Heart left ventricle (tissue), 13 donors: ENCODE results near the gene TLR1.

ENCODE experiments used
- CTCF ChIP-seq, 12 donors: fragments of 200-600 bp; sonication (generic) in 4 of 12; IDR thresholded peaks; one replicate each; pipeline versions ENCODE4 v1.5.0 to v1.8.0; 2018 to 2022; ENCODE audit warnings: antibody characterized with exemption in 12 of 12, mild to moderate bottlenecking in 5 of 12
- POLR2A ChIP-seq, 2 donors: fragments of 450-650 bp; IDR thresholded peaks; one replicate each; pipeline ENCODE4 v1.6.1; 2017; ENCODE audit warnings: antibody characterized with exemption in 2 of 2, mild to moderate bottlenecking in 2 of 2, moderate library complexity in 2 of 2
- donor health status: ischemic (EF 13 %, LVEDD 7.1; RV severe dilation, severe dysfunction).
- donor health status: DM: no; HTN: yes; CAD: no.
- donor health status: DM: no; HTN: no; CAD: no.
- donor health status: ischemic (EF 25% LVEDD 6.9; RV normal size, moderate dysfunction).
- donor health status: ischemic (EF 25% LVEDD 5.7; RV mildly dilated, moderate dysfunction).
- donor health status: ischemic (EF 35%, LVEDD 5.7; RV mildly dilated, moderate dysfunction).
- donor health status: nonischemic (EF 11% LVEDD 7.7; RV severe dilation, severe dysfunction).
- donor health status: DM: yes; HTN: yes; CAD: no.
- donor health status: PGD.
- donor health status: ischemic (EF 29% LVEDD 5.4; RV normal size, mild dysfunction).
- donor health status: nonischemic (EF 23%, LVEDD 6.1; RV moderate dilation, normal function).

- TF ChIP-seq POLR2A (IDR thresholded peaks at IDR 0.05): no peak
- TF ChIP-seq CTCF (IDR thresholded peaks at IDR 0.05): no peak
These were observed 3.6 kb downstream of the TLR1 start for GRCh38 chr4:38800961-38801450.
